ENCODE measurements around the gene GPR107. TPM values are rescaled to one million over a fixed set of nuclear protein-coding genes. Genes with fewer than 3 reads are reported as not detected.

GPR107 gene
- total RNA-seq, 2 experiments from 2014 or later: 25.1 to 26.3 TPM

DNA sequence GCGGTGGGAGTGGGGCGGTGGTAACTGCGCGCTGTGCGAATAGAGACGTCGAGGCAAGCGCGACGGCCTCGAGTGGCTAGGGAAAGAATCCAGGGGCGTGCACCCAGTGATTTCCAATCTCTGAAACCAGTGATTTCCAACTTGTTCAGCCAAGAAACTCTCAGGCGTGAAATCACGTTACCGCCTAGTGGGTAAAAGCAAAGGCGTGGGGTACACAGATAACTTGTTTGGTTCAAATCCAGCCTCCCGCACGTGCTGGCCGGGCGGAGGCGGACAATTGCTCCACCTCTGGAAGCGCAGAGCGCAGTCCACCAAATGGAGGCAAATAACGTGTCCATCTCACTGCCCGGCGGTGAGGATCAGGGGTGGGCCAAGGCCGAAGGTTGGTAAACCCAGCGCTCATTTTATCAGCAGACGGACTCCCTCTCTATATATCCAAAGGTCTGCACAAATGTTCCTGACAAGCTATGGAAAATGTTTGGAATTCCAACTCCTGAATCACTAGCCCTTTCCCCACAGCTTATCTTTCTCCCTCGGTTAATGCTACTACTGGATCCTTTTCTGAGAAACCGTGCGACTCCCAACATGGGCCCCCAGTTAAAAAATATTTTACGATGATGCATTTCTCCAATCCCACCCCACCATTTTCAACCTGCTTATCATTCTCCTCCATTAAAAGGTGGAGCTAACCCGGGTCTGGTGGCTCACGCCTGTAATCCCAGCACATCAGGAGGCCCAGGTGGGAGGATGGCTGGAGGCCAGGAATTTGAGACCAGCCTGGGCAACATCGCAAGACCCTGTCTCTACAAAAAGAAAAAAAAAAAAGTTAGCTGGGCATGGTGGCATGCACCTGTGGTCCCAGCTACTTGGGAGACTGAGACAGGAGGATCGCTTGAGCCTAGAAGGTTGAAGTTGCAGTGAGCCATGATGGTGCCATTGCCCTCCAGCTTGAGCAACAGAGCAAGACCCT lies 9.8 kb upstream of the GPR107 start:
- POLR2A ChIA-PET: interaction anchor here (0.6 to 14.8 kb wide), 22 partner anchors 9 to 1688 kb away, joined by 3 to 403 read pairs (median 4); partner anchors contain the start of genes C9orf78, GPR107 and USP20
- Mint-ChIP-seq H3K36me3 (ENCODE audit: low read depth) (peaks cover 17% of the 10 kb centered on the region), H3K27me3 (no peaks in the 10 kb centered on the region), H3K4me1 (peaks cover 42% of the 10 kb centered on the region), H3K9me3 (no peaks in the 10 kb centered on the region), H3K27ac (peak overlapping the region; percentile 89), H3K4me3 (peak overlapping the region; percentile 90)
- CTCF ChIA-PET: interaction anchor here (0.6 to 1.5 kb wide), 7 partner anchors 10 to 179 kb away, joined by 3 to 9 read pairs (median 8); partner anchors contain the start of gene GPR107
- DNase-seq: no peak

DNA sequence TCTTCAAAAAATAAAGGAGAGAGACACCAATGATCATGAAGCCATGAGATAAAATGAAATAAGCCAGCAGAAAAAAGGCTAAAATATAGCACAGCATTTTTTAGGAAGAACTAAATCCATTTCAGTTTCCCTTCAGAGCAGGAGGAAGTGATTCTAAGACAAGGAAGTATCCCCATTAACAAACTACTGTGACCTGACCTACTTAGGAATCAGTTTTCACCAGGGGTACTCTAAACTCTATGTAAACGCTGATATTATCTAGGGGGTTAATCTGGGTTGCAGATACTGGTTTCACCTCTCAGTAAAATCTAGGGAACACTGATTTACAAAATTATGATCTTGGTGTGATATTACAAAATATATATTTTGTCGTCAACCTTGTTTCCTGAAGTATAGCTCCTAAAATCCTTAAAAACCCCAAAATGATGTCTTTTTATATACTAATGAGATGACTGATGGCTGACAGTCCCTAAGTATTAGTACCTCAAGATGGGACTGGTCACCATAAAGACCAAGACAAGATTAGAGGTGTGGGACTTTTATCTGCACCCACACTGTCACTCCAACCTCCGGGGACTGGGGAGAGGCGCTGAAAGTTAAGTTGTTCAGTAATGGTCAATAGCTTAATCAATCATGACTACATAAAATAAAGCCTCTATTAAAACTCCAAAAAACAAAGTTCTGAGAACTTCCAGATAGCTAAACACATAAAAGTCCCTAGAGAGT lies 7.8 kb upstream of the GPR107 start:
- Mint-ChIP-seq H3K4me1 (peaks cover 40% of the 10 kb centered on the region), H3K27ac (peak overlapping the region; percentile 89), H3K4me3 (peak overlapping the region; percentile 48), H3K27me3 (no peaks in the 10 kb centered on the region), H3K36me3 (ENCODE audit: low read depth) (peaks cover 16% of the 10 kb centered on the region), H3K9me3 (no peaks in the 10 kb centered on the region)
- DNase-seq: no peak
- ChIA-PET CTCF (interaction anchor here (0.6 to 1.4 kb wide), 3 partner anchors 10 to 160 kb away, joined by 3 to 9 read pairs (median 4); no protein-coding TSS in a partner anchor), POLR2A (interaction anchor here (1.1 to 14.8 kb wide), 10 partner anchors 8 to 156 kb away, joined by 3 to 403 read pairs (median 6); partner anchors contain the start of gene GPR107)

DNA sequence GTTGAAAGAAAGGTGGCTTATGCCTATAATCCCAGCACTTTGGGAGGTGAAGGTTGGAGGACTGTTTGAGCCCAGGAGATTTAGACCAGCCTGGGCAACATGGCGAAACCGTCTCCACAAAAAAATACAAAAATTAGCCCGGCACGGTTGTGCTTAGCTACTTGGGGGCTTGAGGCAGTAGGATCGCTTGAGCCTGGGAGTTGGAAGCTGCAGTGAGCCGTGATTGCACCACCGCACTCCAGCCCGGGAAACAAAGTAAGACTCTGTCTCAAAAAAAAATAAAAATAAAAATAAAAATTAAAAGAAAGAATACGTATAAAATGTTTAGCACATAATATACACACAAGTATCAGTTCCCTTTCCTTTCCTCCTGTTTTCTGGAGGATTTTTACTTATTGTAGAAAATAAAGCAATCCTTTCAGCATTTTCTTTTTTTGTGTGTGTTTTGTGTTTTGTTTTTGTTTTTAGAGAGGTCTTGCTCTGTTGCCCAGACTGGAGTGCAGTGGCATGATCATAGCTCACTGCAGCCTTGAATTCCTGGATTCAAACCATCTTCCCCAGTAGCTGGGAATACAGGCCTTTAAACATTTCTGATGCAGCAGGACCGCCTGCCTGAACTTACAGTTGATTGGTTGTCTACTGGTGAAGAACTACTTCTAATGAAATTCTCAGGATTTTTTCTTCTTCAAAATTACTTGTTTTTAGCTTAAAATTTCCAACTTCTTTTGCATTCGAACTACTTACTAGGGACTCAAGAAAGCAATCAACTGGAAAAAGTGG lies 4.1 kb upstream of the GPR107 start:
- Mint-ChIP-seq H3K9me3 (no peaks in the 10 kb centered on the region), H3K4me1 (peaks cover 43% of the 10 kb centered on the region), H3K36me3 (ENCODE audit: low read depth) (peaks cover 8% of the 10 kb centered on the region), H3K27me3 (no peaks in the 10 kb centered on the region), H3K27ac (no peak overlapping the region), H3K4me3 (no peak overlapping the region)
- no peak for DNase-seq
- CTCF ChIA-PET: interaction anchor here (1.2 kb wide), 1 partner anchor 131 kb away, joined by 4 read pairs; no protein-coding TSS in a partner anchor
- POLR2A ChIA-PET: interaction anchor here (1.0 to 3.2 kb wide), 4 partner anchors 10 to 161 kb away, joined by 3 to 17 read pairs (median 4); no protein-coding TSS in a partner anchor

DNA sequence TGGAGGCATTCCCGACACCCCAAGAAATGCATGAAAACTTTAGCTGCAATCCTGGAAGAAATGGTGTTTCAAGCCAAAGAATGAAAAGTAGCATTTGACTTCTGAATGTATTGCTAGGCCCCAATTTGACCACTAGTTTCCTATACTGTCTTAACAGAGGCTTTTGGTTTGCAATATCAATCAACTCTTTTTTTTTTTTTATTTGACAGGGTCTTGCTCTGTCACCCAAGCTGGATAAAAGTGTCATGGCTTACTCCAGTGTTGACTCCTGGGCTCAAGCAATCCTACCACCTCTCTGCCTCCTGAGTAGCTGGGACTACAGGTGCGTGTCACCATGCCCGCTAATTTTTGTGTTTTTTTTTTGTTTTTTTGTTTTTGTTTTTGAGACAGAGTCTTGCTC lies 3.2 kb upstream of the GPR107 start:
- POLR2A ChIA-PET: interaction anchor here (1.0 to 3.2 kb wide), 4 partner anchors 10 to 162 kb away, joined by 3 to 17 read pairs (median 4); no protein-coding TSS in a partner anchor
- DNase-seq: no peak
- Mint-ChIP-seq H3K4me3 (no peak overlapping the region), H3K27ac (no peak overlapping the region), H3K9me3 (no peaks in the 10 kb centered on the region), H3K36me3 (ENCODE audit: low read depth) (peaks cover 8% of the 10 kb centered on the region), H3K27me3 (no peaks in the 10 kb centered on the region), H3K4me1 (peaks cover 42% of the 10 kb centered on the region)
- CTCF ChIA-PET: interaction anchor here (1.2 kb wide), 1 partner anchor 132 kb away, joined by 4 read pairs; no protein-coding TSS in a partner anchor

DNA sequence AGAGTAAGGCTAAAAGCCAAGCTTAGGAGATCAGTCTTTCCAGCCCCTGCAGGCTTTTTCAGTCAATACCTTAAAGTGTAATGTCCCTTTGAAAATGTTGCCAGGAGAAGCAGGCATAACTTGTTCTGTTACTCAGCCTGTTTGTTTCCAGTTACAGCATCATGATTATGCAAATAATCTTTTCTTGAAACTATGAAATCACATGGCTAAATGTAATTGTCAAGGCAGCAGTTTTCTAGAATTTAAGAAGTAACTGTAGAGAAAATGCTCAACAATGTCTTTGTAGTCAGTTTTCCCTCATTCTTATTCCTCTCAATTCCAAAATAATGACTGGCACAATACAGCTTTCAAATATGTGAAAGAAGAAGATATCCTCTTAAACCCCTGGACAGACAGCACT lies 1.9 kb upstream of the GPR107 start:
- peaks cover 36% of the 10 kb centered on the region for H3K4me1 Mint-ChIP-seq
- H3K27ac Mint-ChIP-seq: peak overlapping the region; percentile 72
- CTCF ChIA-PET: interaction anchor here (0.5 to 1.2 kb wide), 3 partner anchors 13 to 166 kb away, joined by 3 to 4 read pairs (median 3); no protein-coding TSS in a partner anchor
- DNase-seq: no peak
- POLR2A ChIA-PET: interaction anchor here (0.9 to 3.2 kb wide), 5 partner anchors 12 to 165 kb away, joined by 3 to 17 read pairs (median 9); no protein-coding TSS in a partner anchor
- peaks cover 8% of the 10 kb centered on the region for H3K36me3 Mint-ChIP-seq (ENCODE audit: low read depth)
- peak overlapping the region; percentile 60 for H3K4me3 Mint-ChIP-seq
- no peaks in the 10 kb centered on the region for H3K9me3 Mint-ChIP-seq
- H3K27me3 Mint-ChIP-seq: no peaks in the 10 kb centered on the region

DNA sequence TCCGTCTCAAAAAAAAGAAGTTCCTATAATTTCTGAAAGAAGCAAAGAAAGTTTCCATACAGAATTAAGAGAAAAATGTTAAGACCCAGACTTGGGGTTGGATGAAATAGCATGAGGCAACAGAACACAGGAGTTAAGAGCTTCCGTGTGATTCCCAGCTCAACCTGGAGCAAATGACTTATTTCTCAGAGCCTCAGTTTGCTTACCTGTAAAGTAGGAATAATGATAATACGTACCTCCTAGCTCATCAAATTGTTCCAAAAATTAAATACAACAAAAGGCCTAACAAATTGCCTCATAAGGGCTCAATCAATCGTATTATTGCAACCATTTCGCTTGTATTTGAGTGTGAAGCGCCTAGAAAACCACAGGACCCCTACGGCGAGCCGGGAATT lies 600 bp upstream of the GPR107 start:
- Mint-ChIP-seq H3K4me3 (peak overlapping the region; percentile 92), H3K9me3 (no peaks in the 10 kb centered on the region), H3K27ac (peak overlapping the region; percentile 91), H3K27me3 (no peaks in the 10 kb centered on the region), H3K36me3 (ENCODE audit: low read depth) (peaks cover 9% of the 10 kb centered on the region), H3K4me1 (peaks cover 40% of the 10 kb centered on the region)
- ChIA-PET POLR2A (interaction anchor here (0.7 to 2.7 kb wide), 27 partner anchors 8 to 219 kb away, joined by 3 to 64 read pairs (median 4); partner anchors contain the start of genes C9orf78, FNBP1 and USP20), CTCF (interaction anchor here (1.1 to 2.1 kb wide), 5 partner anchors 9 to 168 kb away, joined by 3 to 11 read pairs (median 8); no protein-coding TSS in a partner anchor)
- no peak for DNase-seq

DNA sequence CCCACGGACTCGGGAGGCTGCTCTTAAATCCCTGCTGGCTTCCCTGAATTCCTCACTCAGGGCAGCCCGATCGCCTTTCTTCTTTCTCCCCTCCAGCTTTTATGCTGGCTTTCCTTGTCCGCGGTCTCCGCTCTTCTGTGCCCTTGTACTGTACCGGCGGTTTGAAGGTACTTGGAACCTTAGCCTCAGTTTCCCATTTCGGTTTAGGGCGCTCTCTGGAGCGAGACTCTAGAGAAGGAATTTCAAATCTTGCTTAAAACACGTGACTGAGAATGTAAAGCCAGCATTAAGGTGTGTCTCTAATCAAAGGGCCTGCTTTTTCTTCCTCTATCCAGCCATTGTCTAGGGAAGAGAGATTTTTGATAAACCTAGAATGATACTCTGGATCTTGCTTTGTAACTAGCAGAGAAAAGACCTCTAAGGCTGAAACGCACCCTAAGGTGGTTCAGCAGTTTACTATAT lies 650 bp downstream of the GPR107 start:
- CTCF ChIA-PET: interaction anchor here (1.4 to 2.1 kb wide), 3 partner anchors 10 to 169 kb away, joined by 8 to 11 read pairs (median 9); no protein-coding TSS in a partner anchor
- Mint-ChIP-seq H3K9me3 (no peaks in the 10 kb centered on the region), H3K36me3 (ENCODE audit: low read depth) (peaks cover 15% of the 10 kb centered on the region), H3K27me3 (no peaks in the 10 kb centered on the region), H3K4me1 (peaks cover 44% of the 10 kb centered on the region), H3K27ac (peak overlapping the region; percentile 91), H3K4me3 (peak overlapping the region; percentile 92)
- DNase-seq: no peak
- POLR2A ChIA-PET: interaction anchor here (0.6 to 2.7 kb wide), 16 partner anchors 9 to 188 kb away, joined by 3 to 64 read pairs (median 4); partner anchors contain the start of gene FNBP1

DNA sequence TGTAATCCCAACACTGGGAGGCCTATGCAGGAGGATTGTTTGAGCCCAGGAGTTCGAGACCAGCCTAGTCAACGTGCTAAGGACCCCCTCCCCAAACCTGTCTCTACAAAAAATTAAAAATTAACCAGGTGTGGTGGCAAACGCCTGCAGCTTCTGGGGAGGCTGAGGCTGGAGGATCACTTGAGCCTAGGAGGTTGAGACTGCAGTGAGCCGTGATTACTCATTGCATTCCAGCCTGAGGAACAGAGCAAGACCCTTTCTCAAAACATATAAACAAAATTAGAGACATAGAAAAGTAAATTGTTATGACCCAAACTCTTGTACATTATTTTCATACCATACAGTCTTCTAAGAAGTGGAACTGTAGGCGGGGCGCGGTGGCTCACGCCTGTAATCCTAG lies 1.1 kb downstream of the GPR107 start:
- H3K27ac Mint-ChIP-seq: peak overlapping the region; percentile 91
- DNase-seq: no peak

DNA sequence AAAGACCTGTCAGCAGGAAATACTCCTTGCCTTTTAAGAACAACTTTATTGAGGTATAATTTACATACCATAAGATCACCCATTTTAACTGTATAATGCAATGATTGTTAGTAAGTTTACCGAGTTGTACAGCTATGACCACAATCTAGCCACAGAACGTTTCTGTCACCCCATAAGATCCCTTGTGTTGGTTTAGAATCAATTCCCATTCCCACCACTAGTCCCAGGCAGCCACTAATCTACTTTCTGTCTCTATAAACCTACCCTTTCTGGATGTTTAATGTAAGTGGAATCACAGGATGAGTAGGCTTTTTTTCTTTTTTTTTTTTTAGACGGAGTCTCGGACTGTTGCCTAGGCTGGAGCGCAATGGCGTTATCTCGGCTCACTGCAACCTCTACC lies 4.4 kb downstream of the GPR107 start:
- Mint-ChIP-seq H3K36me3 (ENCODE audit: low read depth) (peaks cover 24% of the 10 kb centered on the region), H3K27ac (no peak overlapping the region), H3K4me1 (peaks cover 36% of the 10 kb centered on the region), H3K27me3 (no peaks in the 10 kb centered on the region), H3K9me3 (no peaks in the 10 kb centered on the region), H3K4me3 (no peak overlapping the region)
- POLR2A ChIA-PET: no interaction called here
- CTCF ChIA-PET: interaction anchor here (0.7 to 1.3 kb wide), 2 partner anchors 9 to 119 kb away, joined by 4 to 10 read pairs; no protein-coding TSS in a partner anchor
- DNase-seq: no peak

More for the DNA sequence above, 1.1 kb downstream of the GPR107 start:
- Mint-ChIP-seq H3K27me3 (no peaks in the 10 kb centered on the region), H3K9me3 (no peaks in the 10 kb centered on the region), H3K4me3 (peak overlapping the region; percentile 92), H3K4me1 (peaks cover 44% of the 10 kb centered on the region), H3K36me3 (ENCODE audit: low read depth) (peaks cover 19% of the 10 kb centered on the region)
- POLR2A ChIA-PET: interaction anchor here (1.1 to 2.5 kb wide), 4 partner anchors 10 to 68 kb away, joined by 4 to 64 read pairs (median 24); partner anchors contain the start of gene FNBP1
- CTCF ChIA-PET: interaction anchor here (2.1 kb wide), 1 partner anchor 170 kb away, joined by 11 read pairs; no protein-coding TSS in a partner anchor

DNA sequence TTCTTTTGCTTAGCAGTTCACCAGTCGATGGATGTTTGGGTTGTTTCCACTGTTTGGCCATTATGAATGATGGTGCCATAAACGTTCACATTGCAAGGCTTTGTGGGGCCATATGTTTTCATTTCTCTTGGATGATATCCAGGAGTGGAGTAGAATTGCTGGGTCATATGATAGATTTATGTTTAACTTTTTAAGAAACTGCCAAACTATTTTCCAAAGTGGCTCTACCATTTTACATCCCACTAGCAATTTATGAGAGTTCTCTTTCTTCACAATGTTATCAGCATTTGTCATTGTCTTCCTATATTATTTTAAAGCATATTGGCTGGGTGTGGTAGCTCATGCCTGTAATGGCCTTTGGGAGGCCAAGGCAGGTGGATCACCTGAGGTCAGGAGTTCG lies 5.2 kb downstream of the GPR107 start:
- ChIA-PET CTCF (interaction anchor here (0.7 to 1.4 kb wide), 3 partner anchors 8 to 174 kb away, joined by 4 to 10 read pairs (median 4); no protein-coding TSS in a partner anchor), POLR2A (no interaction called here)
- no peak for DNase-seq
- no peak overlapping the region for H3K4me3 Mint-ChIP-seq
- H3K27ac Mint-ChIP-seq: no peak overlapping the region
- H3K4me1 Mint-ChIP-seq: peaks cover 33% of the 10 kb centered on the region
- H3K36me3 Mint-ChIP-seq (ENCODE audit: low read depth): peaks cover 24% of the 10 kb centered on the region
- no peaks in the 10 kb centered on the region for H3K27me3 Mint-ChIP-seq
- no peaks in the 10 kb centered on the region for H3K9me3 Mint-ChIP-seq

DNA sequence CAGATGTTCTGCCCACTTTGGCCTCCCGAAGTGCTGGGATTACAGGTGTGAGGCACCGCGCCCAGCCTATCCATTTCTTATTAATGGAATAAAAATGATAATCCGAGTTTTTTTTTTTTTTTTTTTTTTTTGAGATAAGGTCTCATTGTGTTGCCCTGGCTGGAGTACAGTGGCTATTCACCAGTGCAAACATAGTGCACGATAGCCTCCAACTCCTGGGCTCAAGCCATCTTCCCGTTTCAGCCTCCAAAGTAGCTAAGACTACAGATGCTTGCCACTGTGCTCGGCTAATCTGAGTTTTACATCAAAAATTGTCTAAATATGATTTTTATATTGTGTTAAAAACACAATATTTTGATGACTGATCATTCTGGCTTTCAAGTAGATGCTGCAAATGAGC lies 6.6 kb downstream of the GPR107 start:
- Mint-ChIP-seq H3K27me3 (no peaks in the 10 kb centered on the region), H3K4me1 (peaks cover 25% of the 10 kb centered on the region), H3K27ac (no peak overlapping the region), H3K36me3 (ENCODE audit: low read depth) (peaks cover 26% of the 10 kb centered on the region), H3K9me3 (no peaks in the 10 kb centered on the region), H3K4me3 (no peak overlapping the region)
- no peak for DNase-seq
- ChIA-PET CTCF (interaction anchor here (0.7 to 0.9 kb wide), 2 partner anchors 16 to 39 kb away, joined by 3 to 5 read pairs; no protein-coding TSS in a partner anchor), POLR2A (interaction anchor here (1.5 kb wide), 1 partner anchor 9 kb away, joined by 3 read pairs; no protein-coding TSS in a partner anchor)

Data from activated CD4-positive, alpha-beta memory T cell treated with anti-CD3 and anti-CD28 coated beads, Interleukin-2, amount 10 ng/mL, durations not matched to agents 7 days and 5 days (primary cell).